GM18526 (cell line): ENCODE results near the gene MAGEF1.

Source experiments
- POLR2A ChIP-seq: IDR thresholded peaks from 3 replicates; pipeline ENCODE4 v1.6.1; 2011; ENCODE audit not compliant: insufficient read length; ENCODE audit errors: extremely low read depth

Gene MAGEF1

GRCh38 chr3:184690192-184690883 is 21.5 kb downstream of the MAGEF1 start:
- TF ChIP-seq POLR2A, result no peak

DNA sequence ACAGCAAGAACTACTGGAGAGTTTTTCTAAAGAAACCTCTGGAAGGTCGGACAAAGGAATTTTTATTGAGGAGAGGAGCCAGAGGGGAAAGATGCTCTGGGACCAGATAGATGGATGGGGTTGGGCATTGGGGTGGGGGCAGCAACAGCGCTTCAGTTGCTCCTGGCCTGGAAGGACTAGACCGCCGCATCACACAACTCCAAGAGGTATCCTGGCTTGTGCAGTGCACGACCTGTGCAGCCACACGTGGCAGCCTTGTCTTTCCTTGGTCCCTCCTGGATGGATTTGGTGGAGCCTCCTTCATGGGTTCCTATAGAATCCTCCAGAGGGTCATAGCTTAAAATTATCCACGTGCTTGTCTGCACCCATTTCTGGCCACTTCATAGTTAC is 23.0 kb downstream of the MAGEF1 start:
- no peak for TF ChIP-seq POLR2A

DNA sequence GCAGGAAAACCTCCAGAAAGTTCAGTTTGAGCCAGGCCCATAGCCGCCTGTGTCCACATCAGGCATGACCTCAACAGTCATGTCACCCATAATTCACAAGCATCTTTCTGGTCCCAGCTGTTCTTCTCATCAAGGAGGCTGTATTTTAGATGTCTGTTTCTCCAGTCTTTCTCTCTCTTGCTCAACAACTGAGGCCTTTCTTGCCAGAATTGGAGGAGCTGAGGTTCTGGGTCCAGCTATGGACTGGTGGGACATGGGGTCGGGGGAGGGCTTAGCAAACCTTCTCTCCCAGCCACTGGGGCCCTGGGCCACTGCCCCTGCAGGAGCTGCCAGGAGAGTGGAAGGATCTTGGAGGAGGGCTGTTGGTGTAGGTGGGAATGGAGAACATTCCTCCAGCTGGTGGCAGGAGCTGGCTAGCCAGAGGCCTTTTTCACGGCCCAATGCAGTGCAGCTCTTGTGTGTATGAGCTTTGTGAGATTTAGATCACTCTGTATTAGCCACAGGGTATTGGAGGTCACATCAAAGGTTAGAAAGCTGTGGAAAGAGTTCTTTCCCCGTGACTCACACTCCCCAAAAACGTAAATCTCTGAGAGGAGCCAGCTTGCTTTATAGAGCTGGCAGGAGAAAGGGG is 23.5 kb downstream of the MAGEF1 start:
- no peak for TF ChIP-seq POLR2A

- no peak for TF ChIP-seq POLR2A
Observed at GRCh38 chr3:184687363-184688015, 24.4 kb downstream of the MAGEF1 start.

DNA sequence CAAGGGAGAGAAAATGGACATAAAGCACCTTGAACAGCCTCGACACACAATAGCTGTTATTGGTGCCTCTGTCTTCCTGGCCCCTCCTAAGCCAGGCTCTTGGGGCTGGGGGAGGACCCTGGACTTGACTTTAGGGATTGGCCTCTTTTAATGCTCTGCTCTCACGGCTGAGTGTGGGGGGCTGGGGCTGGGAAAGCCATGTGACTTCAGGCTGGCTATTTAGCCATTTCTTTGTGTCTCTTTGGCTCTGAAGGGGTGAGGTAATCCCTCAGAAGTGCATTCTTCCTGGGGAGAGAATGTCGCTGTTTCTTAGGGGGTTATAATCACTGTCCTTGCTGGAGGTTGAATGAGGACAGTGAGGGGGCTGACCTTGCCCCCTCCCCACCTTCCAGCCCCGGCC is 26.2 kb downstream of the MAGEF1 start:
- no peak for TF ChIP-seq POLR2A

DNA sequence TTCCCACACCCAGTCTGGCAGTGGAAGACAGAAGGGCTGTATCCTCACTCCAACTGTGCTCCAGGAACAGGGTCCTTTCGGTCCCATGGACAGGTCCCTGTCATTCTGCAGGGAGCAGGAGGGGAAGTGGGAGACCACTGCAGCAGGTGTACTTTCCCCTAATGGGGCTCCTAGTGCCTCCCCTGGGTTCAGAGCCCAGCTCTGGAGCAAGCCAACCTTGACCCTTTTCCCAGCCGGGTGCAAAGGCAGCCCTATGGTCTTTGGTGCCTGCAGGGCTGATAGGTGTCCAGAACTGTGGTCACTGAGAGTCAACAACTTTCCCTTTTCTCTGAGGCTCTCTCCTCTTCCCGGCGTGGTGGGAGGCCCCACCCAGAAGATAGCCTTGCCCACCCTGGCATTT is 26.8 kb downstream of the MAGEF1 start:
- no peak for TF ChIP-seq POLR2A

GRCh38 chr3:184683900-184684560 is 27.8 kb downstream of the MAGEF1 start:
- TF ChIP-seq POLR2A, result no peak

DNA sequence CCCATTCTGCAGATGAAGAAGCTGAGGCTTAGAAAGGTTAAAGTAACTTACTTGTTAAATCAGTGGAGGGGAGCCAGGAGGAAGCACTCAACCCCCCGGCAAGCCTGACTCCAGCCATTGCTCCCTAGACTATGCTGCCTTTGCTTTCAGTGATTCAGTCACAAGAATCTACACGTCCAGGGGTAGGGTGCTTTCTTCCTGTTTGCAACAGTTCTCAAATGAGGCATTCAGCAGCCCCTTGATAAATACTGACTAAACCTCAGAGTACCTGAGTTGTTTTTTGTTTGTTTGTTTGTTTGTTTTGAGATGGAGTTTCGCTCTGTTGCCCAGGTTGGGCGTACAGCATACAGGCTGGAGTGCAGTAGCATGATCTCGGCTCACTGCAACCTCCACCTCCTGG is 28.6 kb downstream of the MAGEF1 start:
- TF ChIP-seq POLR2A, result no peak

DNA sequence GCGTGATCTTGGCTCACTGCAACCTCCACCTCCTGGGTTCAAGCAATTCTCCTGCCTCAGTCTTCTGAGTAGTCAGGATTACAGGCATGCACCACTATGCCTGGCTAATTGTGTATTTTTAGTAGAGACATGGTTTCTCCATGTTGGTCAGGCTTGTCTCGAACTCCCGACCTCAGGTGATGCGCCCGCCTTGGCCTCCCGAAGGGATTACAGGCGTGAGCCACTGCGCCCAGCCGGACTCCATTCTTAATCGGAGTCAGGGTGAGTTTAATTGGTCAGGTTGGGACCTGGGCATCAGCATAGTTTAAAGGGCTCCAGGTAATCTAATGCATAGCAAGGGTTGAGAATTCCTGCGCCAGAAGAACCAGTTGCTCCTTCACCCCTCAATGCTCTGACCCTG is 29.2 kb downstream of the MAGEF1 start:
- no peak for TF ChIP-seq POLR2A

GRCh38 chr3:184680385-184681345 is 31.2 kb downstream of the MAGEF1 start:
- no peak for TF ChIP-seq POLR2A

DNA sequence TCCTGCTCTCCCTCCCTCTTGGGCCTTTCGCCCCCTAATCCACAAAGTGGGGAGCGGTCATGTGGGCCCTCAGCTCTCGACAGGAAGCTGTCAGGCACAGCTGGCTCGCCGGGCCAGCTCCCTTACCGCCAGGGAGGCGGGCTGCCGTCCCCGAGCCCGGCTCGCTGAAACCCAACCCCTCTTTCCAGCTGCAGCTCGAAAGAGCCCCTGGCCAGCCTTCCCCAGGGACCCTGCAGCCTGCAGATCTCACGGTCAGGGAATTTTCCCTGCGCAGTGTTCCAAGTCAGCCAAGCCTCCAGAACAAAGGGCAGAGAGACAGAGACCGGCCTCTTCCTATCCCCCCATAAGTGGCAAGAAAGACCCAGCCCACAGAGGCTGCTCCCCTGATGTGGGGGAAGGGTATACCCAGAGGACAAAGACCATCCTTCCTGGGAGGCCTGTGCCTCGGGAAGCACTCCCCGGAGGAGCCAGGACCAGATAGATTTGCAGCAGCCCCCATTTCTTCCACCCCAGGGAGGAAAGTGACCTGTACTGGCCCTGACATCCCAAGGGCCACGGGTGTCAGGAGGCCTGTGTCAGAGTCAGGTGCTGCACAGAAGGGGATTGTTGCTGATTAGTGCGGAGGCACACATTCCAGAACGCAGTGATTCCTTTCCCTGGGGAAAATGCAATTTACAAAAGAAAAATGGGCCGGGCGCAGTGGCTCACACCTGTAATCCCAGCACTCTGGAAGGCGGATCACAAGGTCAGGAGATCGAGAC is 32.6 kb downstream of the MAGEF1 start:
- TF ChIP-seq POLR2A, result no peak

GRCh38 chr3:184678317-184679055 is 33.4 kb downstream of the MAGEF1 start:
- TF ChIP-seq POLR2A, result no peak

DNA sequence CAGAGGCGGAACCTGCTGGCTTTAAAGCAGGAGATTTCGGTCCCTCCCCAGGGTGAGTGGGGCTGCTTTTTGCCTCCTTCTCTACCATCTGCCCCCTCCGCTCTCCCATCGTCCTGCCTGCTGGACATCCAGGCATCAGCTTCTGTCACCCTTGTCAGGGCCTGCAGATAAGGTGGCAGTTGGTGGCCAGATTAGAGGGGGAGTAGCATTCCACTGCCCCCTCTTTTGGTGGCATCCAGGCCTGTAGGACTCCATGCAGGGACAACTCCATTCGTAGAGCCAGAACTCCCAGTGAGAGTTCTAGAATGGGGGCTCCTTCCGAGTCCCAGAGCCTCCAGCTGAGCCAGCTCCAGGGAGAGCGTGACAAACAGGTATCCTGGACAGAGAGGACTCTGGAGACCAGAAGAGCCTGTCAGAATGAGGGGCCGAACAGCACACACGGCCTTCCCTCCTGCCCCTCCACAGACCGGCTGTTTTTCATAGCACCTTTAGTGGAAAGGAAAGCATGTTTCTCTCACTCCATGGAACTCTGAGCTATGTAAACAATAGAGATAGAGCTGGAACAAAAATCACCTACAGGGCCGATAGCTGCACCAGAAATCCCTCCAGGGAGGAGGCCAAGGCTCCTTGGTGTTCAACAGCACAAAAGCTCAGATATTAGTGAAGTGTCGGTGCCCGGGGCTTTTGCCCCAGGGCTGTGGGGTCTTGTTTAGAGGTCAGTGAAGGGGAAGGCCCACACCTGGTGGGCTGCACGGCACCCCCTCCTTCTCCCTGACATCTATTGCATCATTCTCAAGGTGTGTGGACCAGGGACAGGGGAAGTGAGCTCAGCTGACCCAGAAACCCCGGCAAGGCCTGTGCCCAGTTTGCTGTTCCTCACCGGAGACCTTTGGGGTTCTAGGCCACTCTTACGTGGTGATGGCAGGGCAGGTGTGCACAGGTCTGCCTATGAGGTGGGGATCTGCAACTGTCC is 34.2 kb downstream of the MAGEF1 start:
- TF ChIP-seq POLR2A, result no peak

DNA sequence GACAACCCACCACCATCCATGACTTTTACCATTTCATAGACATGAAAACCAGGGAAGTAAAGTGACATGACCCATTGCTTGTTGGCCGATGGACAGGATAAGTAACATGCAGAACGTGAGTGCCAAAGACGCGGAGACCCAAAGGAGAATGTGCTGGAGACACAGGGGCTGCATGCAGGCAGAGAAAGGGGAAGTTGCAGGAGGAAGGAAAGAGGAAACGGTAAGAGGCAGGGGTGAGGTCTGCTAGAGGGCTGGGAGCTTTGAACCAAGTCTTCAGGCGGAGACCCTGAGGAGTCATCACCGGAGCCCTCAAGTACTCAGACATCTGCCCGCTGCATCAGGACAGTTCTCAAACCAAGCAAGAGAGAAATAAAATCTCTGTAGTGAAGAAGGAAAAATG is 34.9 kb downstream of the MAGEF1 start:
- TF ChIP-seq POLR2A, result no peak
